GM19025 (cell line): ENCODE results near the gene KCNMA1.

Experiments
- ATAC-seq: cut with Tn5 transposase; IDR thresholded peaks from one replicate; pipeline ENCODE4 v1.9.1; 2021; ENCODE audit warnings: mild to moderate bottlenecking, low read depth, moderate library complexity; ENCODE audit not compliant: unreplicated experiment

The KCNMA1 gene

DNA sequence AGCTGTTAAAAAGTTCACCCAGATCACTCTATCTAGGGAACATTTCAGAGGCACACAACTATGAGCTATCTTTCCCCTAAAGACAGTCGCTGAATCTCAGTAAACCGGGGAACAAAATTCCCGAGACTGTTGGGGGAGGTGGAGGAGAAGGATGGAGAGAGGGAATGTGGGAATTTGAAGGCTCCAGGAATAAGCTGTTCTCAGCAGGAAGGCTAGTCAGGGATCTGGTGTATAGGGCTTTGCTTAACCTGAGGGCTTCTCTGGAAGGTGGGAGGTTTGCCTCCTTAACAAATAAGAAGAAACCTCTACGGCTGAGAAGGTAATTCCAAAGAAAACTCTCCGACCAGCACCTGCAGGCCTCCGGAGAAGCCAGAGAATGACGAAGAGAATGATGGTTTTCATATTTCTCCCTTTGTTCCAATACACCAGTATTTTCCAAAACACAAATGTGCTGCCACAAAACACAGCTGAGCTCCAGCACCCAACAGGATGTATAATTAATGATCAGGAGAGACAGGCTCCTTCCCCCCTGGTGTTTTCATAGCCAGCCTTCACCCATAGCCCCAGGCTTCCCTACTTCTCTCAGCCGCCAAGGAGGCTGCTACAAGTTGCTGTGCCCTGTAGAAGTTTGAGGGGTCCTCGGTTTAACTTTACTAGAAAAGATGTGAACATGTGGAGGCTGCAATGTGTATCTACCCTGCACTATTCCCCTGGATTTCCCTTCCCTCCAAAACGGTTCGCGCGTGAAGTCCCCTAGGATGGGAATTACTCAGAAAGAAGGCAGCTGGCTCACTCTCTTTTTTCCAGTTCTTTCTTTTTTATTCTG, 2.0 kb downstream of the KCNMA1 start:
- ATAC-seq = no peak

DNA sequence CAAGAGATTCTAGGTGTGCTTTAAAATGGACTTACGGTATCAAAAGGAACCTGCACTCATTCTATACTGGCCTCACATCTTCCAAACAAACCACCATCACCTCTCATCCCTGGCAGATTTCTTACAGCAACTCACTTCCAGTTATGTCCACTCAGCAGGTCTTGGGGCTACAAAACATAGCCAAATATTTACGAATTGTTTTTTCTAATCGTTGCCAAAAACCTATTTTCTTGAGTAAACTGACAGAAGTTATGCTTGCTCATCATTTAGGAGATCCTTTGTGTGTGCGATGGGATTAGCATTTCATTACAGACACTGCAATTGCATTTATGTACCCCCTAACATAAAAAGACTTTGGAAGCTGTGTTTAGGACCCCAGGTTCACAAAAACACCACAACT, 2.7 kb downstream of the KCNMA1 start:
- no peak for ATAC-seq

DNA sequence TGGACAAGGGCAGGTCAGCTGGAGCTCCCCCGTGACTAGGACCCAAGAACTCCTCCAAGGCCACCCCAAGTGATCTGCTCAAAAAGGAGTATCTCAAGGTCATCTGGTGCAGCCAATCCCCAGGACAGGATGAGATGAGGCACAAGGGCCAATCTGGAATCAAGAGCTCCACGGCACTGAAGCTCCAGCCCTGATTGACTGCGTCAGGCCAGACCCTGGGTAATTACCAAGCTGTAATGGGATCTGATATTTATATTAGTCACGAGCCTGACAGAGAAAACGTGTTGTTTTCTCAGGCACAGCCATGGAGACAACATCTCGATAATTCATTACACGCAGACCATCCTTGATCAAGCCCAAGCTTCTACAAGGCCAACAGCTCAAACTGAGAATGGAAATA, 4.2 kb downstream of the KCNMA1 start:
- no peak for ATAC-seq

DNA sequence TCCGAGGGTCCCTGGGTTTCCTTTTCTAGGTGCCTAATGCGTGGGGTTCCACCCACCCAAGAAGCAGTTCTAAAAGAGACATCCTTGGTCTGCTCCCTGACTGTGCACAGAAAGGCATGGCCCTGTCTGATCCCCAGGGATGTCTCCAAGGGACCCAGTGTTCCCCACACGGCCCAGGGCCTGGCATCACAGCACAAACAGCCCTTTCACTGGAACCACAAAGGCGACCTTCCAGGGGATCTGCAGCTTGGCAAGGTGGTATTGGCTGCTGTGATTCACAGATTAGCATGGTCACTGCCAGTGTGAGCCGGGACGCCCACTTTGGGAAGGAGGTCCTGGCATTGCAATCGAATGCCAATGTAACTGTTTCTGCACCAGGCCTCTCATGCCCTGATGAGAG, 6.4 kb downstream of the KCNMA1 start:
- no peak for ATAC-seq

DNA sequence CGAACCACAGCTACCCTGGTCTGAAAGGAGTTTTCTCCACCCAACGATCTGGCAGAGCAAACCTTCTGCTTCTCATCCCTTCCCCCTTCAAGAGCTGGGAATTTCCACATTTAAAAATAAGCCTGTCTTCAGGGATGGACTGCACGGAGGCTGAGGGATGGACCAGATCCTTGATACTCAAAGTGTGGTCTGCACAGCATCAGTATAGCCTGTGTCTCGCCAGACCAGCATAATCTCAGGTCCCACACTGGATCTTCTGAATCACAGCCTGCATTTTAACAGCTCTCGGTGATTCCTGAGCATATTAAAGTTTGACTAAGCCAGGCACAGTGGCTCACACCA, 7.1 kb downstream of the KCNMA1 start:
- no peak for ATAC-seq

DNA sequence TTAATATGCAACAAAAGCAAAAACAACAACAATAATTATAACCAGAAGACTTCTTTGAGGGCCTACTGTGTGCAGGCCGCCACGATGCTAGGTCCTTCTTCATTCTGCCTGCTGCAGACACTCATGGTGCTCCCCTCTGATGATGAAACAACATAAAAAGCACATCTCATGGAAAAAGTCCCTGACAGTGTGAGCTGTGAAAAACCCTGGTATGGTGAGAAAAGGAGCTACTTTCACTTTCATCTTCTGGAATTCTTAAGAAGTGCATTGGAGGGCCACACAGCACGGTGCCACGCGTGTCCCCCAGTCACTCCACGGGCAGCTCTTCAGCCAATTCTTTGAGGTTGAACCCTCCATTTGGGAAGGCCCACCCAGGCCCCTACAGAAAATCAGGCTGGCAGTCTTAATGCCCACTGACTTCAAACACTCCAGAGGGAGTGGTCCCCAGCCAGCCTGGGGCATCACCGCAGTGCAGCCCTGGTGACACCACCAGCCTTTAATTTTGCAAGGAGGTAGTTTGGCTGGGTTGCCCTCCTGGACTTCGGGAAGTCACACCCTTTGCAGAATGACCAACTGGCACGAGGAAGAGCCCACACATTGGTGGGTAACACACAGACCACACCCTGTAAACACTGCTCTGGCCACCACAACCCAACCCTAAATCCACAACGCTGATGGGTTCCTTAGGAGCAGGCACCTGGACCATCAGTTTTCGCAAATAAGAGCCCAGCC, 7.7 kb downstream of the KCNMA1 start:
- ATAC-seq = no peak

DNA sequence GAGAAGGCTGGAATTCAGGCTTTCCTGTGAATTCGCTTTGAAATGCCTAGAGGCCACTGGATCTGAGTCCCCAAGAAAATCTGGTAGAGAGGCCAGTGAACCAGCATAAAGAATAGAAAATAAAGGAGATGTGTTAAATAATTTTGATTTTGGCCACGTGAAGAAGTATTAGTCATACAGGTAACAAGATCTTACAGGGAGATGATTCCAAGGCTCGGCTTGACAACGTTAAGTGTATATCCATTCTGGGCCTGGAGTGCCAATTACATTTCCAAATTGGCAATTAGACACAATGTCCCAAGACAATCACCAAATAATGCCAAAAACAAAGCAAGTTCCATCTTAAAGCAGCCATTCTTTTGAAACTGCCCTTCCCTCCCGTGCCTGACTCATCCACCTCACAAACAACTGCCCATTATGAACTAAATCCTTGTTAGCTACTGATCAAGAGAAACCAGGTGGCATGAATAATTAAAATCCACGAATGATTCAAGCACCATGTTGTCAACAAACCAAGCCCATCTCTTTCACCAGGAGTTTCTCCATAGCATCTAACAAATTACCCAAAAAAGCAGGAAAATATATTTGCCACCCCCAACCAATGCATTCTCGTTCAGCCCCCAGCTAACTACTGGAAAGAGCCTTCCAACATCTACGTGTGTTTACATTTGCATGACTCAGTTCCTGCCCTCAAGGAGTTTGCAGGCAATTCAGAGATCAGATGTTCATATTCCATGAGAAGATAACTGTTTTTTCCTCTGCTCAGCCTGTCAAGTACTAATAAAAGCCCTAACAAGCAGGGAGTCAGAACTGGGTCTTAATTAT, 8.5 kb downstream of the KCNMA1 start:
- ATAC-seq = no peak

DNA sequence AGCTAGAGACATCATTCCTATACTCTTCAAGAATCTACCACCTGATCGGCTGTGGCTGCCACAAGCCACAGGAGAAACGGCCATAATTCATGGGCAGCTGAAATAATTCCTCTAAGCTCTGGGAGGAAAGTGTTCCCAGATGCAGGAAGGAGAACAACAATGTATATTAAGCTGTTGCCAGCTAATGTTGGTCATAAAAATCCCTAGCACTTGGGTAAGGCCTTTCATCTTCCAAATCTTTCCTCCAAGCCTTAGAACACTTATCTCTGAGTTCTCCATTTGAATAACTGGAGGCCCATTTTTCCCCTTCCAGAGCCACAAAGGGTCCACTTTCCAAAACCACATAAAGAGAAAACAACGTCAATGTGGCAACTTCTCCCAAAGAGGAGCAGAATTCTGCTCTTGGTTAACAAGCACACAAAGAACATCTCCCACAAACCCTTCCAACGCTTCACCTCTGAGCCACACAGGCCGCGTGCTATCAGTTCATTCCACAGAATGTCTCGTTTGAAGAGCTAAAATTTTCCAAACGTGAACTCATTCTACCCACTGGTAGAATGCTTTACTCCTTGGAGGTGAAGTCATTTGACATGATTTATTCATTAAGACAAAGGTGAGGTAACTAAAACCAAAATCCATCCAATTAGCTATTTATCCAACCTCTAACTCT, 11.2 kb downstream of the KCNMA1 start:
- no peak for ATAC-seq

DNA sequence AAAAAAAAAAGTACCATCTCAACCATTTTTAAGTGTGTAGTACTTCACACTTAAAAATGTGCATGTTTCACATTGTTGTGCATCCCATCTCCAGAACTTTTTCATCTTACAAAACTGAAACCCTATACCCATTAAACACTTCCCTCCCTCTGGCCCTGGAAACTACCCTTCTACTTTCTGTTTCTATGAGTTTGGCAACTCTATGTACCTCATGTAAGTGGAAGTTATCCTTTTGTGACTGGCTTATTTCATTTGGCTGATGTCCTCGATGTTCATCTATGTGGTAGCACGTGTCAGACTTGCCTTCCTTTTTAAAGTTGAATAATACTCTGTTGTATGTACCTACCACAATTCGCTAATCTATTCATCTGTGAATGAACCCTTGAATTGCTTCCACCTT, 12.2 kb downstream of the KCNMA1 start:
- ATAC-seq = no peak

DNA sequence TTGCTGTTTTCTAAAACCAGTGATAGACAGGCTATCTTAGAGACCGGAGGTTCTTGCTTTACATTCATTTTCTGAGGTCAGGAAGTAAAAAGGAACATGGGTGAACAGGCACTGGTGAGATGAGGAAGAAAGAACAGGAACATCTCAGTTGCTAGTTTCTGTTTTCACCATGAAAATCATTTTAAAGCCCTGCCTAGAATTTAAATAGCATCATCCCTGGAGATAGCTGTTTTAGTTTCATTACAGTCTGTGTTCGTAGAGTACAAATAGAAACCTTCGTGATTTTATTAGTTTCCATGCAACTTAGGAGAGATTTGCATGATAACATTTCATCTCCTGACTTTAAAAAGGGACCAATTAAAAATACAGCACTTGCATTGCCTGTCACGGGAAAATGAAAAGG, 14.7 kb downstream of the KCNMA1 start:
- no peak for ATAC-seq

DNA sequence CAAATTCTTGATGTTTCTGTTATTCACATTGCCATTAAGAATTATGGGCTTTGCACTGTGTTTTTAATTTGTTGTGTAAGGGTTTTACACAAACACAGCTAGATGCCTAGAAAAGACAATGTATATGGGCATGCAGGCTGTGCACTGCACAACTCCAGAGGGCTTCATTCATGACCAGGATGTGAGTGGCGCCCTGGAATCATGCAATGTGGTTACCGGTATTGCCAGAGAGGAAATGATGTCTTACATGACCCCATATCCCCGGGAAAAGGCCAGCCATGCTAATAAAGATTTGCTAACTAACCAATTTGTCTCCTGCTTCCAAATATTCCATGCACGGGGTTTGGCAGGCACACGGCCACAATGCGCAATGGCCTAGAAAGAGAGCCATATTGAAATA, 16.9 kb downstream of the KCNMA1 start:
- ATAC-seq = no peak

DNA sequence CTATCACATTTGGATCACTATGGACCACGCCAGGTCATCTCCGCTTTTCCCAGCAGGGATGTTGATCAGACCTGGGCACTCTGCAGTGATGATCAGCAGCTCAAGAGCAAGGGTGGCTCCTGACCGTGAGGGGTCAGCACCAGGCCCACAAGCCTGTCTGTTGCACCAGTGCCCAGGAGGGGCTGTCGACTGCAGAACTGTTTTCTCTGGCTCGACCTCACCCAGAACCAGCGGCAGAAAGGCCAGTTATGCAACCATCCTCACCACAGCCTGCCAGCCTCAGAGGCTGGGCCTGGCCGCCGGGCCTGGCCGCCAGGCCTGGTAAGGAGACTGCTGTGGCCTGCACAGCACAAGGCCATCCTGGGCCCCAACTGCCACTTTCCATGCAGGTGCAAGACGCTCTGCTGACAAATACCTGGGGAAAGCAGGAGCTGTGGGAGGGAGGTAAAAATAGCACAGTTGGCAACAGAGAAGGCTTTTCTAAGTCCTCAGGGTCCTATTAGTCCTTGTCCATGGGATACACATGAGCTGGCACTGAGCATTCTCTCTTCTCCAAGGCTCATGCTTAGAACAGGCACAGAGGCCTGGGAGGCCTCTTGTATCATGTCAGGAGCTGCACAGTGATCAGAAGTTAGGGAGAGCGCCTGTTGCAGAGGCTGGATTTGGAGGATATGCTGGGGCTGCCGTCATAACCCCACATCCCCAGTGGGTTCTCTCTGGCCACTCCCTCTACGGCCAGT, 17.5 kb downstream of the KCNMA1 start:
- ATAC-seq = no peak

DNA sequence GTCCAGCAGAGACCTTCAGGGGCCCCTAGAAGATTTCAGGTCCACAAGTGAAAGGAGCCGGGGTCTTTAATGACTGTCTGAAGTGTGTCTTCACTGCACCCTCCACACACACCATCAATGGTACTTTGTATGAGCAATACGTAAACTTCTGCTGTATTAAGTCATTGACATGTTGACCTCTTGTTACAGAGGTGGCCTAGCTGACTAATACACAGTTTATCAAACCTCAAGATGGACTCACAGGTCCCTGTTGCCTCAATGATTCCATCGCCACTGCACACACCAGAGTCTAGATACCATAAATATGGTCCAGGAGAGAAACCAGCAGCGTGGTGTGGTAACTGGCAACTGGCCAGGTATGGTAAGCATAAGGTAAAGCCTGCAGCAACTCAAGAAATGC, 19.5 kb downstream of the KCNMA1 start:
- no peak for ATAC-seq

DNA sequence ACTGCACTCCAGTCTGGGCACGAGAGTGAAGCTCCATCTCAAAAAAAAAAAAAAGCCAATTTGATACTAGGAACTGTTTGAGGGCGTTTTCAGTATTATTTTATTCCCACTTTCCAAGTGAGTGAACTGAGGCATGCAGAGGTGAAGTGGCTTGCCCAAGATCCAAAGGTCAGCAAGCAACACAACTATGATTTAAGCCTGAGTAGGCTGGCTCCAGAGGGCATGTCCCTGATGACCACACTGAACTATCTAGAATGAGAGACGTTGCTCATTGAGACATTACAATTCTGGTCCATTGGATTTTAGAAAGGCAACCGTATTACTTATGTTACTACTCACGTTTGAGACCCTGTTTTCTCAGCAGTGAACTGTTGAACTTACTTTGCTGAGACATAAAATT, 20.8 kb downstream of the KCNMA1 start:
- ATAC-seq = no peak

DNA sequence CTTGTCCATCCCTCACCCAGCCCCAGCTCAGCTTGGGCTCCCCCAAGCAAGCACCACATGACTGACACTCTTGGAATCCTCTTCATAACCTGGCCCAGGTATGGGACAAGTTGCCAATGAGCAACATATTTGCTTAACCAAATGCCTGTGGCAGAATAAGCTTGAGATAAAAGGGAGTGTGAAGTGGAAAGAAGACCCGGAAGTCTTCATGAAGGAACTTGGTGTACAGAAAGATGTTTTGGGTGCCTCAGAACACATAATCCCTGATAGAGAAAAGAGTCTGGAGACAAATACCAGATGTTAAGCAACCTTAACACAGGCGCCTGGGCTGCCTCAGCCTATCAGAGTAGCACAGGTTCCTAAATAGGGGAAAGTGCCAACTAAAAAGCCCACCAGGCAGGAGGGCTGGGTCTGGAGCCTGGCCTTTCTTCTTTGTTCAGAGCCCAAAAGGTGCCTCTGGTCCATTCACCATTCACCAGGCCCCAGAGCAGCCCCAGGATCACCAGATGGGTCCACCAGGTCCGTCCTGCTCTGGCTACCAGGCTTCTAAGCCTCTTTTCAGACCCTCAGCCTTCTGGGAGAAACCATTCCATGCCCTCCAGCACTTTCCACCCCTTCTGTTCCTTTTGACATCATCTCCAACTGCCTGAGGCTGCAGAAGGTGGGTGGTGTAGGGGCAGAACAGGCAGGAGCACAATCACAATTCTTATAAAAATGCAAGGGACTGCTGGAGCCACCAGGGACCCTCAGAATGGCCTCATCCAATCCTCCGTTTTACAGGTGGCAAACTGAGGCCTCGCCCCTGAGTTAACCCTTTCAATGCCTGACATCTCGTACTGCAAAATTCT, 22.6 kb downstream of the KCNMA1 start:
- no peak for ATAC-seq

DNA sequence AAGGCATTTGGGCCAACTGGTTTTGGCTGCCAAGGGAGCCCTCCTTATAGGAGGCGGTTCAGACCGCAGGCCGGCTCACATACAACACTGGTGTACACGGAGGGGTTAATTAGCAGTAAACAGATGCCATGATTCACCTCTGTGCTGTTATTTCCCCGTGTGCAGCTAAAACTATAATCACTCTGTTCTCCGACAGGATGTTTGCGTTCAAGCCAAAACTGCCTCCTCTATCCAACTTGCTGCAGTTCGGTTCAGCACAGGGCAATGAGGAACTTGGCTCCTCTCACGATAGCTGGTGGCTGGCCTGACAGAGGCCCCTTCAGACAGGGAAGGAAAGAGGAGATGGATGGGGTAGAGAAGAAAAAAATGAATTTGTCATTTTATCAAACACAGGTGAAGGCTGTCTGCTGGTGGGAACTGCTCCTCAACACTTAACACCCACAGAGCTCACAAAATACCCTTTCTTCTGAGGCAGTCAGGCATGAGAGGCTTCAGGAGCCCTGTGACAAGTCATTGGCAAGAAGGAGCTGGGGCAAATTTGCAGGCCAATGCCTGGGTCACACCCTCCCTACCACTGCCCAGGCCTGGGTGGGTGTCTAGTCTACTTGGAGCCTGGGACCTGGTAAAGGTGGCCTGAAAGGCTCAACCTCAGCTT, 24.0 kb downstream of the KCNMA1 start:
- no peak for ATAC-seq

DNA sequence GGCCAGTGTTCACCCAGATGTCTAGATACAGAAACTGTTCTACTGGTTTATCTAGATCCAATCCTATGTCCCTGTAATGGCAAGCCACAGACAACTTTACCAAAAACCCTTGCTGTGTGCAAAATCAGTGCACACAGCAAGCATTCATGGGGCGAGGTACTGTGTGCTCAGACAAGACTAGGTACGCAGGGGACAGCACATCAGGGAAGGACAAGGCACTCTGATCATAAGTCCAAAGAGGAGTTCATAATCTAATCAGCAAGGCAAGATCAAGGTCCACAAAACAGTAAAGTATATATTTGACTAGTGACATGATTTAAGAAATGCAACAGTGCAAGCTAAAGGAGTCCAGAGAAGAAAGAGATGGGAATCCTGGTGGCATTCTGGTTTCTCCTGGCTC, 25.9 kb downstream of the KCNMA1 start:
- no peak for ATAC-seq

DNA sequence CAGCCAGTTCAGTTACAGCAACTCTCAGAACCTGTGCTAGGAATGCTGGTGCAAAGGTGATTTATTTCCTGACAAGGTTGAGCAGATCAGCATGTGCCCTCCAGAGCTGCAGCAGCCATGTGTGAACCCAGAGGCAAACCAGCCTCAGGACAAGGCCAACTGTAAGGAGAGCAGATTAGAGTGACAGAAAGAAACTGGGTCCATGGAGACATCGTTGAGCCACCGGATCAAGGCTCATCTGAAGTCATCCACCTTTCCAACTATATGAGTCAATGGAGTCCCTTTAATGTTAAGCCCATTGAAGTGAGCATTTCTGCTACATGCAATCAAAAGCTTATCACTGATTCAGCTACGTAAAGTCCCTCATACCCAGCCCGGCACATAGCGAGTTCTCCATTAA, 26.4 kb downstream of the KCNMA1 start:
- no peak for ATAC-seq

DNA sequence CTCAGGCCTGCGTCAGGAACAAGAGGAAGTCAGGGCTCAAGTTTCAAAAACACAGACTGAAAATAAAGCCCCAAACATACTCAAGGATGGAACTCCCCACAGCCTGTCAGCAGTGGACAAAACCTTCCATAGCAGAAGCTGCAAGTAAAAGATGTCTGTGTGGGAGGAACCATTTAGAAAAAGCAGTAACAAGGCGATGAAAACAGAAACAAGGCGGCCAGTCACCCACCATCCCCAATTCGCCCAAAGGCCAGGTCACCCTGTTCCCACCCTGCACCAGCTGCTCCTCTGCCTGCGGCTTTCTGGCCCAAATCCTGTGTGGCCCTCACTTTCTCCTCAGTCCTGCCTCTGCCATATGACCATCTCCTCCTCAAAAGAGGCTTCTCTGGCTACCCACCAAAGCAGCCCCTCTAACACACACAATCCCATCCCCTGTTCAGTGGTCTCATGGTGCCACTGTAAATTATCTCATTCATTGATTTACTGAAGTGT, 27.8 kb downstream of the KCNMA1 start:
- no peak for ATAC-seq
